HG02981 (cell line): ENCODE measurements around the gene OTUB1.

ENCODE experiments used
- ATAC-seq: cut with Tn5 transposase; IDR thresholded peaks from one replicate; pipeline ENCODE4 v1.9.1; 2021; ENCODE audit warnings: mild to moderate bottlenecking, moderate library complexity; ENCODE audit not compliant: unreplicated experiment

The OTUB1 gene

GRCh38 chr11:63974259-63975143 lies 11.7 kb upstream of the OTUB1 start, which contains the start of gene COX8A:
TSS of gene COX8A (plus strand) at chr11:63974620. CDS start at chr11:63974681, 61 bp downstream.
- peak; percentile 97 for ATAC-seq

DNA sequence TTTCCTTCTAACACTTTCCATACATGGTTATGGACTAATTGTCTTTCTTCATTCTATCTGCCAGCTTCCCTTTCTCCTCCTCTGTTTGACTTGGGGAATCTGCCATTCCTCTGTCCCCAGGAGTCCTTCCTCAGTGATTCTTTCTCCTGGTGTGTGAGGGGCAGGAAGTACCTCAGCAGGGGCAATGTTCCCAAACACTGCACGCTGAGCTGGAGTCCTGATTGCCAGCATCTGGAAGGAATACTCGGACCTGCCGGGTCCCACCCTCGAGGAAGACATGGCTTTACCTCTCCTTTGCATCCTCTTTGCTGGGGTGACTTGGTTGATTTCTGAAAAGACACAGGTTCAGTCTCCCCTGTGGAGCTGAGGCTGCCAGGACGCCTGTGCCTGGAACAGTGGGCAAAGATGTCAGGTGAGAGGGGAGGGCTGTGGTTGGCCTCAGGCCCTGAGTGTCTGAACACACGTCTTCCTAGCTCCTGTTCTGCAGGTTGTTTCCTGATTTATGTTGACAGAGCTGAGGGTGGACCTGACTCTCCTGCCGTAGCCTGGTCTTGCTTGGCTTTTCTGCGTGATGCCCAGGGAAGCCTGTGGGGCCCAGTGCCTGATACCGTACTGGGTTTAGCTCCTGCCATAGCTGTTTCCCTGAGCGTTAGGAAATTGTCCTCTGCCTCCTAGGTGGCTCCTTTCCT lies 7.5 kb upstream of the OTUB1 start:
- ATAC-seq, result no peak

DNA sequence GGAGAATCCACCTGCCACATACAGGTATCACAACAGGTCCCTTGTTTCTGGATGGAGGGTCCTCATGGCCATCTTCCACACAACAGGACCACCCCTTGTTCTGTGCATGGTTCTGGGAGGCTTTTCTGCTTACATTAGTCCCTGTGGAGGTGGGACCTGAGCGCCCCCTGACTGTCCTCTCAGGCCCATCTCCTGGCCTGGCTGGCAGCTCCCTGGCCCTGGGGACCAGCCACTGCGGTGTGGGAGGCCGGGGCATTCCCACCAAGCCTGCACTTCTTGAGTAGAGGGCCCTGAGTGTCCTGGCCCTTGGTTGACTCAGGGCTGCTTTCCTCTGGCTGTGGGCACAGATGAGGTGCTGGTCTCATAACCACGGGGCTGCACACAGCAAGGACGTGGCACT lies 6.8 kb upstream of the OTUB1 start:
- ATAC-seq, result no peak

GRCh38 chr11:63985812-63986155 lies 454 bp upstream of the OTUB1 start:
- ATAC-seq, result peak; percentile 40

DNA sequence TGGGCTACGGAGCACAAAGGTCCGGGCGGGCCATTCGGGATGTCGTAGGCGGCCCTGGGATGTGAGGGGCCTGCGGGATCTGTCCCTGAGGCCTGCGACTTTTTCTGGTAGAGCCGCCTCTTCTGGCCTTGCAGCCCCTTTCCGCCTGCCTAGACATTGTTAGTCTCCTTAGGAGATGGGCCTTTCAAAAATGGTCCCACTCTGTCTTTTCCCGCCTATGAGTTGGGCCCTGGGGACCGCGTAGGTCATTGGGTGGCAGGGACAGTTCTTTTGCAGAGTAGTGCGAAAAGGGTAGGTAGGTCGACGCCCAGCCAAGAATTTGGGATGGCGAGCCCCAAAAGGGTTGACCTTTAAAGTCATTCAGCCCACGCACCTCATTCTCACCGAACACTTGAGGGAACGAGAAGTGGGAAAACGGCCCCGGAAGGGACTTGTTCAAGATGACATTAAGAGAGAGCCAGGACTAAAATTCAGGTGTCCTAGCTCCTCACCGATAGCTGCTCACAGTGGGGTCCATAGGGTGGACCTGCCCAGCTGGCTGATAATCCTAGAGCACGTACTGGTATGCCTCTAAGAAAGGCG lies 785 bp downstream of the OTUB1 start:
- no peak for ATAC-seq

GRCh38 chr11:63991558-63991957 lies 5.3 kb downstream of the OTUB1 start:
- ATAC-seq, result no peak

DNA sequence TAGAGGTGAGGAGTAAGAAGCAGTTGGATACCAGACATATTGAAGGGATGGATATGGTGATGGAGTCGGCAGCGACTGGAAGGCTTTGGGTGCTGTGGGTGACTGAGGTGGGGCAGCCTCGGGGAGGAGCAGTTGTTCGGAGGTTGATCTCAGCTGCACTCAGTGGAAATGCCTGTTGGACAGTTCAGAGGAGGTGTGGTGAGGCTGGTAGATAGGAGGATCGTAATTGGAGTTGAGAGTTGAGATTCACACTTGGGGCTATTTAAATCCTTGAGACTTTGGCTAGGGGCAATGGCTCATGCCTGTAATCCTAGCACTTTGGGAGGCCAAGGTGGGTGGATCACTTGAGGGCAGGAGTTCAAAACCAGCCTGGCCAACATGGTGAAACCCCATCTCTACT lies 6.9 kb downstream of the OTUB1 start:
- ATAC-seq, result no peak

DNA sequence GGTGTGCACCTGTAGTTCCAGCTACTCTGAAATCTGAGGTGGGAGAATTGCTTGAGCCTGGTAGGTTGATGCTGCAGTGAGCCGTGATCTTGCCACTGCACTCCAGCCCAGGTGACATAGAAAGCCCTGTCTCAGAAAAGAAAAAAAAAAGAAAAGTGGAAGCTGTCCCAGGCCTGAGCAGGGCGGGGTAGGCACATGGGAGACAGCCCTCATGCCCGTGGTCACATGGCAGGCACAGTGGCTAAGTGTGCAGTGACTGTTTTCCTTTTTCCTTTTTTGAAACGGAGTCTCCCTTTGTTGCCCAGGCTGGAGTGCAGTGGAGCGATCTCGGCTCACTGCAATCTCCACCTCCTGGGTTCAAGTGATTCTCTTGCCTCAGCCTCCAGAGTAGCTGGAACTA lies 7.8 kb downstream of the OTUB1 start:
- ATAC-seq, result no peak

DNA sequence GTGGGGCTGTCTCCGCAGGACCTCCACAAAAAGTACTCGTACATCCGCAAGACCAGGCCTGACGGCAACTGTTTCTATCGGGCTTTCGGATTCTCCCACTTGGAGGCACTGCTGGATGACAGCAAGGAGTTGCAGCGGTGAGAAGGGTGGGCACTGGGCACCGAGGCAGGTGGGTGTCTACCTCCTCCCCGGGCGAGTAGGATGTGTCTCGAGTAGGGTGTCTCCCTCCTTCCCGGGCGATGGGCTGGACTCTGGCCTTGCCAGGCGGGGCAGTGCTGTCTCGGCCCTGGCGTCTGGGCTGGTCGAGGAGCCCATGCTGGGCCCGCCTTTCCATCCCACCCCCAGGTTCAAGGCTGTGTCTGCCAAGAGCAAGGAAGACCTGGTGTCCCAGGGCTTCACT lies 10.3 kb downstream of the OTUB1 start:
- no peak for ATAC-seq

GRCh38 chr11:63997104-63997700 lies 11.0 kb downstream of the OTUB1 start:
- ATAC-seq, result no peak

DNA sequence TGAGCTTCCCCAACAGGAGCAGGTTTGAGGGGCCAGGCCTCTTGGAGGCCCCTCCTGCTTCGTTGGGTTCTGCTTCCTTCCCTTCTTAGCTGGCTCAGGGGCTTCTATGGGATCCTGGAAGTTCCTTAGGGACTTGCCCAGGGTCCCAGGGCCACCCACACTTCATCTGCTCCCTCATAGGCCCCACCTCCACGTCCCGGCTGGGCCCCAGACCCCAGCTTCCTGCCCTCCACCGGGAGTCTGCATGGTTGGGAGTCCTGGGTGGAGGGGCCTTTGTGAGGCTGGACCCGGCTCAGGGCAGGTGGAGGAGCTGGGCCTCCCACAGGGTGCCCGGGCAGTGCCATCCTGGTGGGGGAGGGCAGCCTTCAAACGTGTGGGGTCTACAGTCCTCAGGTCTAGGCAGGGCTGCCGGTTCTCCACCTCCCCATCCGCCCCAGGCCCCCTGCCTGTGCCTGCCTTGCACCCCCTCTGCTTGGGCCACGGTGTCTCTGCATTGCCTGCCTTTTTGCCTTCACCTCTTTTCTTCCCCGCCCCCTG lies 11.6 kb downstream of the OTUB1 start:
- no peak for ATAC-seq

DNA sequence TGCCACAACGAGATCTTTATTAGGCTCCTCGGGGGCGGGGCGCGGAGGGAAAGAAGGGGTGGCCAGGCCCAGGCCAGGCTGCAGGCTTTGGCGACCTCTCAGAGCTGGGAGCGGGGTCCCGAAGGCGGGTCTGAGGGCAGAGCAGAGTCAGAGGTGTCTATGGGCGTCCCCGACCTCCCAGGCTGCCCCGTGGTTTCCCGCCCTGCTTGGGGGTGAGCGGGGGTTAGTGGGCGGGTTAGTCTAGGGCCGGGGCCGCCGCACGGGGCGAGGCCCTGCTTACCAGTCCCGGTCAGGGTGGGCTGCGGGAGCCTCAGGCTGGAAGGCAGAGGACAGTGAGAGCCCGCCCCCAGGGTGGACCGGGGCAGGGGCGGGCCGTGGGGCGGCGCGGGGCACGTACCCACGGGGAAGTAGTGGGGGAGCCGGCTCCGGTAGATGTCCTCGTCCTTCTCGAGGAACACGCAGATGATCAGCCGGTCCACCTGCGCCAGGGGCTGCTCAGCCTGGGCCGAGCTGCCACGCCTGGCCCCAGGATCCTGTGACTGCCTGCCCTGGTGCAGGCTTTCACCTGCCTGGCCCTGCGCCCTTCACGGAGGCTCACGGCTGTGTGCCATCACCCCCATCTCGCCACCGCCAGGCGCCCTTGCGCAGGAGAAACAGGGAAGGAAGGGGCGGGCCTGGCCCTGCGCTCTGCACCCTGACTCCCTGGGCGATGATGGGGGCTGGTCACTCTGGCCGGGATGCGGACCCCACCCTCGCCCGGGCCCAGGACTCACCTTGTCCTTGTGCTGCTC lies 12.5 kb downstream of the OTUB1 start:
- no peak for ATAC-seq

DNA sequence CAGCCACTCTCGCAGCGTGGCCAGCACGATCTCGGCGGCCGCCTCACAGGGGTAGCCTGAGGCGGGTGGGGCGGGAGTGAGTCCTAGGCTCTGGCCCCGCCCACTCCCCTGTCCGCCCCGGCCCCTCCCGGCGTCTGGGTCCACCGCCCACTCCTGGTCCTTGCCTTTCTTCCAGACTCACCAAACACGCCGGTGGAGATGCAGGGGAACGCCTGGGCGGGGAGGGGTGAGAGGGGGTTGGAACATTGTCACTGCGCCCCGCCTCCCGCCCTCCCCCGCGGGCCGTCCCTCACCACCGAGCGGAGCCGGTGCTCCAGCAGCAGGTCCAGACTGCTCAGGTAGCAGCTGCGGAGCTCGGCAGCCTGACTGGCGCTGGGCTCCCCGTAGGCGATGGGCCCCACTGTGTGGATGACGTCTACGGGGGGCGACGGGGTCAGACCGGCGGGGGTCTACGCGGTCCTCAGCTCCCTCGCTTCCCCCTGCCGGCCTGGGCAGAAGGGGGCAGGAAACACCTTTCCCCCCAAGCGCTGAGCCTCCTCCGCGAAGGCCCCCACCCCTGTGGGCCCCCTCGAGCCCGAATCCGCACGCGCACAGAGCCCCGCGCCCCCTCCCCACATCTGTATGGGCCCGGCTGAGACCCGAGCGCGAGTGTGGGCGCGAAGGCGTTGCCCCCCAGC lies 13.2 kb downstream of the OTUB1 start:
- no peak for ATAC-seq

GRCh38 chr11:64000026-64000739 lies 13.9 kb downstream of the OTUB1 start:
- no peak for ATAC-seq

DNA sequence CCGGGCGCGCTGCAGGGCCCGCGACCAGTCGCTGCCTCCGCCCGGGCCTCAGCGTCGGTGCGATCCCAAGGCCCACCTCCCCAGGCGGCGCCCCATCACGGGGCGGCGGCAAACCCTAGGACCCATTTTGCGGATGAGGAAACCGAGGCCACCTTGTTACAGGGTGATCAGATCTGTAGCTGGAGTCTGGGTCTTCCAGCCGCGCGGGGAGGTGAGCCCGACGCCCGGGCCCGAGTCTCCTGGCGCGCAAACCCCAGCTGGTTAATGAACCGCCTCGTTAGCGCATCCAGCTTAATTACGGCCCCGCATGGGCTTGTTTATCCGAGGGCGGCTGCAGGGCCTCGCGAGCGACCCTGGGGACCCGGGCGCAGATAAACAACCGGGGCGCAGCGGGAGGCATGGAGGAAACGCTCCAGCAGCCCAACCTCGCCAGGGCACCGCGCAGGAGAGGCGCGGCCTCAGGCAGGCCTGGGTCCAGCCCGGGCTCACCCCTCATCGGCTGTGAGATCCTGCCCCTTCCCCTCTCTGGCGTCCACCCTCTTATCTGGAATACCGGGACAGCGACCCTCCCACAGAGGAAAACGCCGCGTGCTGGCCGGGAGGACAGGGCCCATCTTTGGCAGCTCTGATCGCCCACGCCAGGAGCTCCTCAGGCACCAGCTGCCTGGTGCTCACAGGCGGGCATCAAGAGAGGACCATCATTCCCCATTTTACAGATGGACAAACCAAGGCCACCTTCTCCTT lies 14.7 kb downstream of the OTUB1 start:
- ATAC-seq, result no peak

DNA sequence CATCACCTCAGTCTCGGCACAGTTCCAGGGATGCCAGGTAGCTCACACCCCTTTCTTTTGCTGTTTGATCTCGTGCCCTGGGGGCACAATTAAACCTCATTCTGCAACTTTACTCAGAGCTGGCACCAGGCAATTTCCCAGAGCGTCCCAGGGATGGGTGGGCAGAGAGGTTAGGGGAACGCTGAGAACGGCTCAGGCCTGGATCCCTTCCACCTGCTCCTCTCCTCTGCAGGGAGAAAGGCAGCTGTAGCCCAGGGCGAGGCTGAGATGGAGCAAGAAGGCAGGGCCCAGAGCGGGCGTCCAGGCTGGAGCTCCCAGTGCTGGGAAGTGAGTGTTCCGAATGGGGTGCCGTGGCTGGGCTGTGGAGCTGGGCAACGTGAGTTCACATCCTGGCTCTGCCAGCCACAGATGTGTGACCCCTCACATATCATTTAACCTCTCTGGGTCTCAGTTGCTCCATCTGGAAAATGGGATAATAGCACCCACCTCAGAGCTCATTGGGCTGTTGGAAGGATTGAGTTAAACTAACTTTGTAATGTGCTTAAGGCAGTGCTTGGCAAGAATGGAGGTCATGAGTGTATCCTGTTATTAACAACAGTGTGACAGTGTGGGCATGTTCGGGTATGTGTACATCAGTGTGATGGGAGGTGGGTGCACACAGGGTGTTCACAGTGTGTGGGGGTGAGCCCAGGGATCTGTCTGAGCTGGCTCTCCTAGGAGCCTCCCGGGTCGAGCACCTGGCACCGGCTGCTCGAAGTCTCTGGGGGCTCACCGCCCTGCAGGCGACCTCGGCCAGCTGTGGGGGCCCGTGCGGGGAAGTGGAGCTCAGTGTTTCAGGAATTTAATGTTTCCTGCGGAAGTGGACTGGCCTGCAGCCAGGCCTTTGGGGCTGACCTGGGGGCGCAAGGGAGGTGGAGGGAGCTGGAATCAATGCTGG lies 15.5 kb downstream of the OTUB1 start:
- ATAC-seq, result no peak

- no peak for ATAC-seq
Measured at GRCh38 chr11:64003807-64004589, 17.8 kb downstream of the OTUB1 start.
